DND-41 (cell line): ENCODE results near the gene CENPO.
"Not testable (repeated sequence)": the region's sequence is repeated elsewhere in the genome, so short reads cannot be mapped to it uniquely, and the experiment has no call there.

Source experiments
- ATAC-seq: fragments of 200-7000 bp; cut with Tn5 transposase; 3 replicates; pipeline ENCODE4 v1.9.1; 2021; ENCODE audit warnings: low read depth; ENCODE audit not compliant: insufficient read depth
- DNase-seq: peaks from one replicate; pipeline ENCODE4 v3.0.0-alpha.2; 2020
- H2AFZ ChIP-seq: 2 replicates; pipeline ENCODE4 v1.6.0; 2012; ENCODE audit warnings: low read depth, low read length
- H3K27ac ChIP-seq: 2 replicates; pipeline ENCODE4 v1.5.1; 2012; ENCODE audit warnings: low read length, inconsistent platforms
- H3K27me3 ChIP-seq: fragments of 200-600 bp; sonication (generic); 2 replicates; pipeline ENCODE4 v1.6.0; 2012; ENCODE audit warnings: low read length, mild to moderate bottlenecking, inconsistent platforms; ENCODE audit not compliant: insufficient read depth, poor library complexity
- H3K36me3 ChIP-seq: 2 replicates; pipeline ENCODE4 v1.5.1; 2012; ENCODE audit warnings: low read length, inconsistent platforms; ENCODE audit not compliant: insufficient read depth
- H3K4me1 ChIP-seq: 2 replicates; pipeline ENCODE4 v1.5.1; 2012; ENCODE audit warnings: mild to moderate bottlenecking, low read length; ENCODE audit not compliant: insufficient read depth
- H3K4me2 ChIP-seq: 2 replicates; pipeline ENCODE4 v1.6.0; 2012; ENCODE audit warnings: mild to moderate bottlenecking, moderate library complexity, low read length, inconsistent platforms; ENCODE audit not compliant: insufficient read depth
- H3K4me3 ChIP-seq, 2 experiments: fragments of 200-600 bp in 1 of 2; shearing (Covaris generic) in 1 of 2; 2 replicates each; pipeline ENCODE4 v1.5.1; 2012 to 2016; ENCODE audit warnings: inconsistent platforms in 2 of 2, low read length in 2 of 2, mild to moderate bottlenecking in 2 of 2, low read depth in 1 of 2, moderate library complexity in 1 of 2
- H3K79me2 ChIP-seq: 2 replicates; pipeline ENCODE4 v1.6.0; 2012; ENCODE audit warnings: low read length, inconsistent platforms; ENCODE audit not compliant: insufficient read depth
- H3K9ac ChIP-seq: 2 replicates; pipeline ENCODE4 v1.6.0; 2012; ENCODE audit warnings: low read depth, mild to moderate bottlenecking, inconsistent platforms, low read length, moderate library complexity
- H3K9me3 ChIP-seq: 2 replicates; pipeline ENCODE4 v1.5.1; 2012; ENCODE audit warnings: low read length, moderate library complexity, mild to moderate bottlenecking, inconsistent platforms; ENCODE audit not compliant: insufficient read depth, severe bottlenecking
- H4K20me1 ChIP-seq: 2 replicates; pipeline ENCODE4 v1.6.0; 2012; ENCODE audit warnings: low read length; ENCODE audit not compliant: insufficient read depth
- CTCF ChIP-seq: IDR thresholded peaks from 2 replicates; pipeline ENCODE4 v1.5.1; 2012; ENCODE audit warnings: borderline replicate concordance, low read length, moderate library complexity, mild to moderate bottlenecking; ENCODE audit not compliant: poor library complexity, severe bottlenecking; ENCODE audit errors: extremely low read depth
- EZH2 ChIP-seq: IDR thresholded peaks from 3 replicates; pipeline ENCODE4 v1.6.1; 2012; ENCODE audit warnings: borderline replicate concordance, low read depth, mild to moderate bottlenecking, moderate library complexity, low read length, inconsistent platforms; ENCODE audit not compliant: severe bottlenecking

The CENPO gene

DNA sequence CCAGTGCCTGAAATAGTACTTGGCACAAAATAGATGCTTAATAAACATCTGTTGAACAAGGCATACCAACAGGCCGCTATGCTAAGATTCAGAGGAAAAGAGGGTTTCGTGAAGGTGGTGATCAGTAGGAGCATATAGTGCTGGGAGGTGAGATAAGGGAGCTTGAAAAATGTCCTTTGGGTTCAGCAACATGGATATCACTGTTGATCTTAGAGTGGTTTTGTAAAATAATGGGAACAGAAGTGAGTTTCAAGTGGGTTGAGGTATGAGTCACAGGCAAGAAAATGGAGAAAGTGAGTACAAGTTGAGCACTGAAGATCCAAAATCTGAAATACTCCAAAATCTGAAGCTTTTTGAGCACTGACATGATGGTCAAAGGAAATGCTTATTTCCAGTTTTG lies 4.4 kb downstream of the CENPO start:
- Histone ChIP-seq H3K27me3 (no peaks in the 10 kb centered on the region), H3K4me1 (peaks cover 35% of the 10 kb centered on the region), H2AFZ (no peak overlapping the region), H3K4me2 (peak overlapping the region; percentile 12), H3K9me3 (no peaks in the 10 kb centered on the region), H3K9ac (no peak overlapping the region), H3K36me3 (peaks cover 59% of the 10 kb centered on the region), H4K20me1 (peaks cover 14% of the 10 kb centered on the region), H3K4me3 (no peak overlapping the region), H3K79me2 (peaks cover 77% of the 10 kb centered on the region), H3K27ac (no peak overlapping the region)
- TF ChIP-seq CTCF (no peak), EZH2 (no peak)
- ATAC-seq (no peak), DNase-seq (no peak)

GRCh38 chr2:24800487-24800886 lies 7.3 kb downstream of the CENPO start:
- H3K36me3 ChIP-seq: peaks cover 56% of the 10 kb centered on the region
- peaks cover 12% of the 10 kb centered on the region for H4K20me1 ChIP-seq
- H3K79me2 ChIP-seq: peaks cover 67% of the 10 kb centered on the region
- H3K9ac ChIP-seq, H3K4me3 ChIP-seq, H3K4me2 ChIP-seq, H3K9me3 ChIP-seq, H2AFZ ChIP-seq, ATAC-seq, H3K27ac ChIP-seq, DNase-seq, H3K27me3 ChIP-seq: not testable (repeated sequence)
- H3K4me1 ChIP-seq: peaks cover 19% of the 10 kb centered on the region

GRCh38 chr2:24805811-24806660 lies 12.8 kb downstream of the CENPO start:
- peaks cover 73% of the 10 kb centered on the region for H3K79me2 ChIP-seq
- not testable (repeated sequence) for H3K4me1 ChIP-seq, H2AFZ ChIP-seq, ATAC-seq, H4K20me1 ChIP-seq, DNase-seq, H3K9ac ChIP-seq, H3K27me3 ChIP-seq, H3K4me3 ChIP-seq, H3K4me2 ChIP-seq, H3K9me3 ChIP-seq, H3K27ac ChIP-seq
- H3K36me3 ChIP-seq: peaks cover 47% of the 10 kb centered on the region

GRCh38 chr2:24806661-24807036 lies 13.4 kb downstream of the CENPO start:
- Histone ChIP-seq H3K4me2 (no peak overlapping the region), H3K27ac (no peak overlapping the region), H3K79me2 (peaks cover 73% of the 10 kb centered on the region), H3K27me3 (no peaks in the 10 kb centered on the region), H3K9me3 (no peaks in the 10 kb centered on the region), H4K20me1 (peaks cover 7% of the 10 kb centered on the region; the same call in 1 of the 2 replicates), H2AFZ (no peak overlapping the region), H3K36me3 (peaks cover 47% of the 10 kb centered on the region), H3K4me3 (no peak overlapping the region), H3K4me1 (no peaks in the 10 kb centered on the region), H3K9ac (no peak overlapping the region)
- no peak for DNase-seq
- TF ChIP-seq CTCF (no peak), EZH2 (no peak)
- ATAC-seq: no peak
